GM23248 (cell line): ENCODE data around the gene DACT3. TPM values are rescaled to one million over a fixed set of nuclear protein-coding genes. Genes with fewer than 3 reads are reported as not detected.

Experiments
- DNase-seq: peaks from one replicate; pipeline ENCODE4 v3.0.0-alpha.2; 2015
- H2AFZ ChIP-seq: fragments of 200-600 bp; sonication (generic); 2 replicates; pipeline ENCODE4 v1.6.1; 2016; ENCODE audit warnings: antibody characterized with exemption
- H3F3A ChIP-seq: fragments of 200-600 bp; sonication (generic); 2 replicates; pipeline ENCODE4 v1.6.1; 2016; ENCODE audit warnings: mild to moderate bottlenecking, antibody characterized with exemption, mixed run types; ENCODE audit not compliant: insufficient read depth
- H3K27ac ChIP-seq: fragments of 200-600 bp; sonication (generic); 2 replicates; pipeline ENCODE4 v1.5.1; 2016; ENCODE audit warnings: mild to moderate bottlenecking
- H3K27me3 ChIP-seq: fragments of 200-600 bp; sonication (generic); replicated peaks from 2 replicates; pipeline ENCODE4 v1.6.1; 2016; ENCODE audit warnings: mild to moderate bottlenecking; ENCODE audit not compliant: insufficient read depth
- H3K36me3 ChIP-seq: fragments of 200-600 bp; sonication (generic); 2 replicates; pipeline ENCODE4 v1.6.1; 2016; ENCODE audit warnings: low read depth, mild to moderate bottlenecking
- H3K4me1 ChIP-seq: fragments of 200-600 bp; sonication (generic); 2 replicates; pipeline ENCODE4 v1.6.1; 2016; ENCODE audit warnings: mild to moderate bottlenecking; ENCODE audit not compliant: insufficient read depth
- H3K4me2 ChIP-seq: fragments of 200-600 bp; sonication (generic); one replicate; pipeline ENCODE4 v1.6.1; 2016; ENCODE audit warnings: mild to moderate bottlenecking; ENCODE audit not compliant: unreplicated experiment
- H3K4me3 ChIP-seq: fragments of 200-600 bp; sonication (generic); 2 replicates; pipeline ENCODE4 v1.5.1; 2016; ENCODE audit warnings: mild to moderate bottlenecking
- H3K79me2 ChIP-seq: fragments of 200-600 bp; sonication (generic); 2 replicates; pipeline ENCODE4 v1.6.1; 2016; ENCODE audit warnings: mild to moderate bottlenecking; ENCODE audit not compliant: insufficient read depth
- H3K9ac ChIP-seq: fragments of 200-600 bp; sonication (generic); 2 replicates; pipeline ENCODE4 v1.6.1; 2016; ENCODE audit warnings: mild to moderate bottlenecking
- H3K9me2 ChIP-seq: fragments of 200-600 bp; sonication (generic); 2 replicates; pipeline ENCODE4 v1.6.1; 2016; ENCODE audit warnings: mixed run types, mild to moderate bottlenecking, moderate library complexity; ENCODE audit not compliant: insufficient read depth
- H3K9me3 ChIP-seq: fragments of 200-600 bp; sonication (generic); one replicate; pipeline ENCODE4 v1.6.1; 2017; ENCODE audit warnings: low read depth
- H4K20me1 ChIP-seq: fragments of 200-600 bp; sonication (generic); 2 replicates; pipeline ENCODE4 v1.6.0; 2016; ENCODE audit not compliant: insufficient read depth
- EZH2 ChIP-seq: fragments of 200-600 bp; sonication (generic); IDR thresholded peaks from 2 replicates; pipeline ENCODE4 v1.6.1; 2018; ENCODE audit warnings: antibody characterized with exemption, mild to moderate bottlenecking; ENCODE audit not compliant: insufficient read depth, poor library complexity, severe bottlenecking
- EZH2phosphoT487 ChIP-seq: fragments of 200-600 bp; sonication (generic); IDR thresholded peaks from 2 replicates; pipeline ENCODE4 v1.6.1; 2018; ENCODE audit warnings: antibody characterized with exemption, moderate library complexity, mild to moderate bottlenecking, low read depth; ENCODE audit not compliant: insufficient read depth
- WGBS, 2 experiments: methylation state at CpG; one replicate each; pipeline ENCODE4 v1.1.6; 2015 to 2017; ENCODE audit warnings: low lambda C conversion rate in 2 of 2, low coverage in 1 of 2; ENCODE audit errors: missing lambda C conversion rate in 2 of 2; 5-methylcytosine and 5-hydroxymethylcytosine counted together
- in situ Hi-C: fragments of 300-500 bp; cut with MboI; formaldehyde crosslinking; loops from 2 replicates; pipeline ENCODE4 v1.15.0; 2020
- polyA plus RNA-seq: library from polyadenylated mRNA; unstranded; fragments of >200 nt; fragmentation: Nextera tagmentation; extraction: Ambion mirVana; gene quantifications from 2 replicates; pipeline ENCODE4 v1.2.1, GENCODE V29; 2016
- total RNA-seq: library from RNA; depleted of rRNA; stranded (reverse); fragments of >200 nt; shearing (Covaris generic); gene quantifications from 2 replicates; pipeline ENCODE4 v1.2.3, GENCODE V29; 2014

DACT3 gene
- total and polyA plus RNA-seq, 2 experiments from 2014 or later: 0.66 to 7.1 TPM

GRCh38 chr19:46608581-46609345, 52.2 kb downstream of the DACT3 start:
- TF ChIP-seq EZH2phosphoT487 (no peak), EZH2 (no peak)
- DNase-seq: no peak
- Histone ChIP-seq H3K27ac (no peak overlapping the region), H3K9me3 (no peaks in the 10 kb centered on the region), H3F3A (peaks cover 52% of the 10 kb centered on the region), H2AFZ (no peak overlapping the region), H3K27me3 (no peaks in the 10 kb centered on the region), H3K4me1 (peaks cover 12% of the 10 kb centered on the region), H3K4me2 (no peak overlapping the region), H4K20me1 (no peaks in the 10 kb centered on the region; the same call in 1 of the 2 replicates), H3K9me2 (no peaks in the 10 kb centered on the region), H3K79me2 (peaks cover 41% of the 10 kb centered on the region), H3K4me3 (no peak overlapping the region), H3K9ac (no peak overlapping the region), H3K36me3 (peaks cover 43% of the 10 kb centered on the region; the same call in 1 of the 2 replicates)
- in situ Hi-C loops: no loop called here
- 89 to 94% methylated on average over 25 to 27 of the region's 27 CpGs for WGBS, 2 experiments

DNA sequence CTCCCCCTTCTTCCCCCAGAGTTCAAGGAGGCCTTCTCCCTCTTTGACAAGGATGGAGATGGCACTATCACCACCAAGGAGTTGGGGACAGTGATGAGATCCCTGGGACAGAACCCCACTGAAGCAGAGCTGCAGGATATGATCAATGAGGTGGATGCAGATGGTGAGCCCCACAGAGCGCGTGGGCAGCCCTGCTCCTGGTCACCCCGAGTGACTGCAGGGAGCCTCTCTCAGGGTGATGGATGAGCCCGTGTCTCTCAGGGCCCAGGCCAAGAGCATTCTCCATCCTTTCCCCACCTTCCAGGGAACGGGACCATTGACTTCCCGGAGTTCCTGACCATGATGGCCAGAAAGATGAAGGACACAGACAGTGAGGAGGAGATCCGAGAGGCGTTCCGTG, 52.8 kb downstream of the DACT3 start:
- no peak overlapping the region for H2AFZ ChIP-seq
- no peaks in the 10 kb centered on the region; the same call in 1 of the 2 replicates for H4K20me1 ChIP-seq

GRCh38 chr19:46607448-46607841, 53.5 kb downstream of the DACT3 start:
- no peaks in the 10 kb centered on the region; the same call in 1 of the 2 replicates for H4K20me1 ChIP-seq
- H3K9ac ChIP-seq: no peak overlapping the region
- no peaks in the 10 kb centered on the region for H3K27me3 ChIP-seq
- no peak for DNase-seq
- in situ Hi-C loops: no loop called here
- H3K9me3 ChIP-seq: no peaks in the 10 kb centered on the region
- peaks cover 43% of the 10 kb centered on the region; the same call in 1 of the 2 replicates for H3K36me3 ChIP-seq
- H2AFZ ChIP-seq: no peak overlapping the region
- H3K4me2 ChIP-seq: no peak overlapping the region
- H3F3A ChIP-seq: peaks cover 44% of the 10 kb centered on the region
- H3K4me3 ChIP-seq: no peak overlapping the region
- TF ChIP-seq EZH2phosphoT487 (no peak), EZH2 (no peak)
- WGBS, 2 experiments: 87 to 89% methylated on average over 9 to 12 of the region's 12 CpGs
- H3K79me2 ChIP-seq: peaks cover 55% of the 10 kb centered on the region
- no peaks in the 10 kb centered on the region for H3K9me2 ChIP-seq
- H3K27ac ChIP-seq: no peak overlapping the region
- H3K4me1 ChIP-seq: peaks cover 22% of the 10 kb centered on the region

More for the DNA sequence above, 52.8 kb downstream of the DACT3 start:
- DNase-seq: no peak
- in situ Hi-C loops: no loop called here
- no peak overlapping the region for H3K27ac ChIP-seq
- WGBS, 2 experiments: 95 to 97% methylated on average over 8 to 9 of the region's 9 CpGs
- H3K9me3 ChIP-seq: no peaks in the 10 kb centered on the region
- peaks cover 18% of the 10 kb centered on the region for H3K4me1 ChIP-seq
- H3K9ac ChIP-seq: no peak overlapping the region
- TF ChIP-seq EZH2phosphoT487 (no peak), EZH2 (no peak)
- peaks cover 47% of the 10 kb centered on the region for H3K79me2 ChIP-seq
- H3K4me3 ChIP-seq: no peak overlapping the region
- no peaks in the 10 kb centered on the region for H3K27me3 ChIP-seq
- no peak overlapping the region for H3K4me2 ChIP-seq
- peaks cover 43% of the 10 kb centered on the region; the same call in 1 of the 2 replicates for H3K36me3 ChIP-seq
- peaks cover 47% of the 10 kb centered on the region for H3F3A ChIP-seq
- no peaks in the 10 kb centered on the region for H3K9me2 ChIP-seq

- H4K20me1 ChIP-seq: no peaks in the 10 kb centered on the region; the same call in 1 of the 2 replicates
- DNase-seq: no peak
- no peak overlapping the region for H2AFZ ChIP-seq
Measured at GRCh38 chr19:46606681-46607447, 54.1 kb downstream of the DACT3 start.

More at GRCh38 chr19:46606681-46607447, 54.1 kb downstream of the DACT3 start:
- in situ Hi-C loops: no loop called here
- peaks cover 38% of the 10 kb centered on the region for H3F3A ChIP-seq
- H3K79me2 ChIP-seq: peaks cover 60% of the 10 kb centered on the region
- no peak overlapping the region for H3K4me3 ChIP-seq
- H3K27ac ChIP-seq: no peak overlapping the region
- no peaks in the 10 kb centered on the region for H3K27me3 ChIP-seq
- no peak for TF ChIP-seq EZH2
- no peak for TF ChIP-seq EZH2phosphoT487
- peaks cover 21% of the 10 kb centered on the region for H3K4me1 ChIP-seq
- H3K4me2 ChIP-seq: no peak overlapping the region
- H3K9me2 ChIP-seq: no peaks in the 10 kb centered on the region
- H3K9ac ChIP-seq: no peak overlapping the region
- H3K36me3 ChIP-seq: peaks cover 43% of the 10 kb centered on the region; the same call in 1 of the 2 replicates
- 82 to 84% methylated on average over 12 of the region's 12 CpGs for WGBS, 2 experiments
- H3K9me3 ChIP-seq: no peaks in the 10 kb centered on the region
